Measurements from ENCODE around the gene GSTA5. TPM values are rescaled to one million over a fixed set of nuclear protein-coding genes. Genes with fewer than 3 reads are reported as not detected.
"Not testable (repeated sequence)": the region's sequence is repeated elsewhere in the genome, so short reads cannot be mapped to it uniquely, and the experiment has no call there.

The GSTA5 gene
- total and polyA plus RNA-seq, 2 of the 8 experiments (the other 6 are each of a cell fraction or from before 2014, with no cell fraction given), result not detected

- H3K27me3 ChIP-seq (replicated peaks in 1 of 4; ENCODE audit: control insufficient read depth in 3 of 4, extremely low read depth in 1 of 4, insufficient read depth in 3 of 4, low read length in 3 of 4); H2AFZ ChIP-seq (ENCODE audit: low read length); H3K4me3 ChIP-seq (ENCODE audit: extremely low read depth in 1 of 4, insufficient read depth in 2 of 4, low read depth in 3 of 4, low read length in 4 of 4); H3K4me2 ChIP-seq (ENCODE audit: insufficient read depth in 1 of 2, low read depth in 2 of 2, low read length in 2 of 2); H3K23ac ChIP-seq (ENCODE audit: insufficient read length); H3K56ac ChIP-seq (replicated peaks; ENCODE audit: insufficient read length, low read depth, low read length); H3K4ac ChIP-seq (replicated peaks; ENCODE audit: insufficient read length, low read depth, low read length); H3K27ac ChIP-seq (ENCODE audit: low read depth, low read length); H4K8ac ChIP-seq (ENCODE audit: extremely low read depth, insufficient read depth, low read length); H2BK5ac ChIP-seq (ENCODE audit: low read depth, low read length); H4K5ac ChIP-seq (ENCODE audit: insufficient read length, low read depth, low read length); CTCF ChIA-PET (ENCODE audit: partially characterized antibody); H3K4me1 ChIP-seq (replicated peaks in 1 of 4; ENCODE audit: control insufficient read depth in 3 of 4, insufficient read depth in 4 of 4, low read length in 3 of 4); H3K23me2 ChIP-seq (ENCODE audit: low read depth, low read length); H4K91ac ChIP-seq (replicated peaks; ENCODE audit: insufficient read length, low read length); H2BK120ac ChIP-seq (replicated peaks; ENCODE audit: low read depth, low read length); H3K9ac ChIP-seq (replicated peaks in 1 of 4; ENCODE audit: extremely low read depth in 1 of 4, low read depth in 3 of 4, low read length in 3 of 4); H2BK15ac ChIP-seq (ENCODE audit: low read length); H3K18ac ChIP-seq (ENCODE audit: extremely low read depth, low read length); H3K9me3 ChIP-seq (ENCODE audit: insufficient read depth in 2 of 2, low read depth in 1 of 2, low read length in 1 of 2); H4K20me1 ChIP-seq (replicated peaks in 1 of 2; ENCODE audit: control insufficient read depth in 1 of 2, insufficient read depth in 2 of 2, low read length in 2 of 2); H3K36me3 ChIP-seq (ENCODE audit: control insufficient read depth in 2 of 4, insufficient read depth in 4 of 4, low read length in 3 of 4); H3K14ac ChIP-seq (ENCODE audit: insufficient read length); FAIRE-seq; DNase-seq (ENCODE audit: low read depth in 1 of 2, low spot score in 2 of 2); H3K79me2 ChIP-seq (ENCODE audit: control insufficient read depth in 1 of 2, insufficient read depth in 2 of 2, low read length in 2 of 2); H3K79me1 ChIP-seq (ENCODE audit: low read depth, low read length); H2BK20ac ChIP-seq (ENCODE audit: low read length); H2BK12ac ChIP-seq (ENCODE audit: low read depth, low read length); H2AK5ac ChIP-seq (ENCODE audit: low read depth, low read length); POLR2A ChIA-PET (ENCODE audit: partially characterized antibody): not testable (repeated sequence)
Measured at GRCh38 chr6:52782209-52782608, 58.4 kb downstream of the GSTA5 start.

Other genes with a start within 250 kb of the GSTA5 start
- gene TMEM14A, start 169.7 kb downstream of the GSTA5 start, total RNA-seq (2021; fragmentation: NEBNext Ultra II Directional; extraction: Animal tissue kit (Norgen Biotek cat#: 25700)), result 11.2 and 12.5 TPM in 2 replicates
- 8.9 and 11.1 TPM in 2 replicates for gene TMEM14A, start 169.7 kb downstream of the GSTA5 start, polyA plus RNA-seq (2011; rRNA removed)
- not detected in 2 replicates for gene GSTA2, start 77.3 kb downstream of the GSTA5 start, total RNA-seq (2021; fragmentation: NEBNext Ultra II Directional; extraction: Animal tissue kit (Norgen Biotek cat#: 25700))
- gene GSTA2, start 77.3 kb downstream of the GSTA5 start, polyA plus RNA-seq (2011; rRNA removed), result 0.05 TPM in 1 of 2 replicates, not detected in the other
- not detected in 2 replicates for gene GSTA1, start 37.0 kb downstream of the GSTA5 start, total RNA-seq (2021; fragmentation: NEBNext Ultra II Directional; extraction: Animal tissue kit (Norgen Biotek cat#: 25700))
- 0.08 TPM in 1 of 2 replicates, not detected in the other for gene GSTA1, start 37.0 kb downstream of the GSTA5 start, polyA plus RNA-seq (2011; rRNA removed)
- gene GSTA3, start 68.9 kb upstream of the GSTA5 start, total RNA-seq (2021; fragmentation: NEBNext Ultra II Directional; extraction: Animal tissue kit (Norgen Biotek cat#: 25700)), result not detected in 2 replicates
- not detected in 2 replicates for gene GSTA3, start 68.9 kb upstream of the GSTA5 start, polyA plus RNA-seq (2011; rRNA removed)
- gene GSTA4, start 154.5 kb upstream of the GSTA5 start, total RNA-seq (2021; fragmentation: NEBNext Ultra II Directional; extraction: Animal tissue kit (Norgen Biotek cat#: 25700)), result 13.2 and 13.9 TPM in 2 replicates
- gene GSTA4, start 154.5 kb upstream of the GSTA5 start, polyA plus RNA-seq (2011; rRNA removed), result 12.6 and 21.6 TPM in 2 replicates
- gene CILK1, start 221.0 kb upstream of the GSTA5 start, total RNA-seq (2021; fragmentation: NEBNext Ultra II Directional; extraction: Animal tissue kit (Norgen Biotek cat#: 25700)), result 9.6 and 10.3 TPM in 2 replicates
- gene CILK1, start 221.0 kb upstream of the GSTA5 start, polyA plus RNA-seq (2011; rRNA removed), result 2.9 and 3.7 TPM in 2 replicates
- 50.9 and 58.8 TPM in 2 replicates for gene FBXO9, start 224.6 kb upstream of the GSTA5 start, total RNA-seq (2021; fragmentation: NEBNext Ultra II Directional; extraction: Animal tissue kit (Norgen Biotek cat#: 25700))
- gene FBXO9, start 224.6 kb upstream of the GSTA5 start, polyA plus RNA-seq (2011; rRNA removed), result 41.3 and 44.2 TPM in 2 replicates